ENCODE results near the gene SIK3.

DNA sequence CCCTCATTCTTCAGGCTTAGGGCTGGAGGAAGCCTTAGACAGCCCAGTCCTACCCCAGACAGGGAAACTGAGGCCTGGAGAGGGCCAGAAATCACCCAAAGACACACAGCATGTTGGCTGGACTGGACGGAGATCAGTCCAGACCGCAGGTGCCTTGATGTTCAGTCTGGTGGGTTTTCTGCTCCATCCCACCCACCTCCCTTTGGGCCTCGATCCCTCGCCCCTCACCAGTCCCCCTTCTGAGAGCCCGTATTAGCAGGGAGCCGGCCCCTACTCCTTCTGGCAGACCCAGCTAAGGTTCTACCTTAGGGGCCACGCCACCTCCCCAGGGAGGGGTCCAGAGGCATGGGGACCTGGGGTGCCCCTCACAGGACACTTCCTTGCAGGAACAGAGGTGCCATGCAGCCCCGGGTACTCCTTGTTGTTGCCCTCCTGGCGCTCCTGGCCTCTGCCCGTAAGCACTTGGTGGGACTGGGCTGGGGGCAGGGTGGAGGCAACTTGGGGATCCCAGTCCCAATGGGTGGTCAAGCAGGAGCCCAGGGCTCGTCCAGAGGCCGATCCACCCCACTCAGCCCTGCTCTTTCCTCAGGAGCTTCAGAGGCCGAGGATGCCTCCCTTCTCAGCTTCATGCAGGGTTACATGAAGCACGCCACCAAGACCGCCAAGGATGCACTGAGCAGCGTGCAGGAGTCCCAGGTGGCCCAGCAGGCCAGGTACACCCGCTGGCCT lies 267.9 kb downstream of the SIK3 start:
- no peak for TF ChIP-seq EZH2phosphoT487 (IDR thresholded peaks at IDR 0.05; ENCODE audit: low read length)
- TF ChIP-seq, protein P1, sequence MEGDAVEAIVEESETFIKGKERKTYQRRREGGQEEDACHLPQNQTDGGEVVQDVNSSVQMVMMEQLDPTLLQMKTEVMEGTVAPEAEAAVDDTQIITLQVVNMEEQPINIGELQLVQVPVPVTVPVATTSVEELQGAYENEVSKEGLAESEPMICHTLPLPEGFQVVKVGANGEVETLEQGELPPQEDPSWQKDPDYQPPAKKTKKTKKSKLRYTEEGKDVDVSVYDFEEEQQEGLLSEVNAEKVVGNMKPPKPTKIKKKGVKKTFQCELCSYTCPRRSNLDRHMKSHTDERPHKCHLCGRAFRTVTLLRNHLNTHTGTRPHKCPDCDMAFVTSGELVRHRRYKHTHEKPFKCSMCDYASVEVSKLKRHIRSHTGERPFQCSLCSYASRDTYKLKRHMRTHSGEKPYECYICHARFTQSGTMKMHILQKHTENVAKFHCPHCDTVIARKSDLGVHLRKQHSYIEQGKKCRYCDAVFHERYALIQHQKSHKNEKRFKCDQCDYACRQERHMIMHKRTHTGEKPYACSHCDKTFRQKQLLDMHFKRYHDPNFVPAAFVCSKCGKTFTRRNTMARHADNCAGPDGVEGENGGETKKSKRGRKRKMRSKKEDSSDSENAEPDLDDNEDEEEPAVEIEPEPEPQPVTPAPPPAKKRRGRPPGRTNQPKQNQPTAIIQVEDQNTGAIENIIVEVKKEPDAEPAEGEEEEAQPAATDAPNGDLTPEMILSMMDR (IDR thresholded peaks at IDR 0.05; ENCODE audit: low read length): no peak

Measured in MM.1S (cell line).